ENCODE results near the gene RETREG2. TPM values are rescaled to one million over a fixed set of nuclear protein-coding genes. Genes with fewer than 3 reads are reported as not detected.

RETREG2 gene
- total and polyA plus RNA-seq, 2 experiments from 2014 or later: 13.2 to 41.8 TPM

DNA sequence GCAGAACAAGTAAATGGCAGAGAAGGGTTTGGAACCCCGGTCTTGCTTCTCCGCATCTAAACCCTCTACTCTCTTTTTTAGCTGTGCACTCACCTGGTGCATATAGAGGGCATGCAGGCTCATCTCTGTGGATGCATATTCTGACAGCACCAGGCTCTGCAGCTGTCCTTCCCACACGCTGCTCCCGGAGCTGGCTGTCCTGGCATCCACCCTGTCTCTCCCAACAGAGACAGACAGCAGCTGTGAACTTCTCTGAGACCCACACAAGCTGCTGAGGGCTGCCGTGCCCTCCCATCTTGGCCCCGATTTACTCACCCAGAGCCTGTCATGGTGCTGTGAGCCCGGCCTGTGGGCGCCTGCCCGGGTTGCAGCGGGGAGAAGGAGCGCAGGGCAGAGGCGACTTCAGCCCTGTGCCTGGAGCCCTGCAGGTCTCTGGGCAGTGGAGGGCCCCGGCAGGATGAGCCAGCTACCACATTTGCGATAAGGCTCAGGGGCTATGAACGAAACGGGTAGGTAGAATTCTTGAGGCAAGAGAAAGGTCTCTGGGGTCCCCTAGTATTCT lies 44.0 kb downstream of the RETREG2 start (continued):
- TF ChIP-seq, protein P1, sequence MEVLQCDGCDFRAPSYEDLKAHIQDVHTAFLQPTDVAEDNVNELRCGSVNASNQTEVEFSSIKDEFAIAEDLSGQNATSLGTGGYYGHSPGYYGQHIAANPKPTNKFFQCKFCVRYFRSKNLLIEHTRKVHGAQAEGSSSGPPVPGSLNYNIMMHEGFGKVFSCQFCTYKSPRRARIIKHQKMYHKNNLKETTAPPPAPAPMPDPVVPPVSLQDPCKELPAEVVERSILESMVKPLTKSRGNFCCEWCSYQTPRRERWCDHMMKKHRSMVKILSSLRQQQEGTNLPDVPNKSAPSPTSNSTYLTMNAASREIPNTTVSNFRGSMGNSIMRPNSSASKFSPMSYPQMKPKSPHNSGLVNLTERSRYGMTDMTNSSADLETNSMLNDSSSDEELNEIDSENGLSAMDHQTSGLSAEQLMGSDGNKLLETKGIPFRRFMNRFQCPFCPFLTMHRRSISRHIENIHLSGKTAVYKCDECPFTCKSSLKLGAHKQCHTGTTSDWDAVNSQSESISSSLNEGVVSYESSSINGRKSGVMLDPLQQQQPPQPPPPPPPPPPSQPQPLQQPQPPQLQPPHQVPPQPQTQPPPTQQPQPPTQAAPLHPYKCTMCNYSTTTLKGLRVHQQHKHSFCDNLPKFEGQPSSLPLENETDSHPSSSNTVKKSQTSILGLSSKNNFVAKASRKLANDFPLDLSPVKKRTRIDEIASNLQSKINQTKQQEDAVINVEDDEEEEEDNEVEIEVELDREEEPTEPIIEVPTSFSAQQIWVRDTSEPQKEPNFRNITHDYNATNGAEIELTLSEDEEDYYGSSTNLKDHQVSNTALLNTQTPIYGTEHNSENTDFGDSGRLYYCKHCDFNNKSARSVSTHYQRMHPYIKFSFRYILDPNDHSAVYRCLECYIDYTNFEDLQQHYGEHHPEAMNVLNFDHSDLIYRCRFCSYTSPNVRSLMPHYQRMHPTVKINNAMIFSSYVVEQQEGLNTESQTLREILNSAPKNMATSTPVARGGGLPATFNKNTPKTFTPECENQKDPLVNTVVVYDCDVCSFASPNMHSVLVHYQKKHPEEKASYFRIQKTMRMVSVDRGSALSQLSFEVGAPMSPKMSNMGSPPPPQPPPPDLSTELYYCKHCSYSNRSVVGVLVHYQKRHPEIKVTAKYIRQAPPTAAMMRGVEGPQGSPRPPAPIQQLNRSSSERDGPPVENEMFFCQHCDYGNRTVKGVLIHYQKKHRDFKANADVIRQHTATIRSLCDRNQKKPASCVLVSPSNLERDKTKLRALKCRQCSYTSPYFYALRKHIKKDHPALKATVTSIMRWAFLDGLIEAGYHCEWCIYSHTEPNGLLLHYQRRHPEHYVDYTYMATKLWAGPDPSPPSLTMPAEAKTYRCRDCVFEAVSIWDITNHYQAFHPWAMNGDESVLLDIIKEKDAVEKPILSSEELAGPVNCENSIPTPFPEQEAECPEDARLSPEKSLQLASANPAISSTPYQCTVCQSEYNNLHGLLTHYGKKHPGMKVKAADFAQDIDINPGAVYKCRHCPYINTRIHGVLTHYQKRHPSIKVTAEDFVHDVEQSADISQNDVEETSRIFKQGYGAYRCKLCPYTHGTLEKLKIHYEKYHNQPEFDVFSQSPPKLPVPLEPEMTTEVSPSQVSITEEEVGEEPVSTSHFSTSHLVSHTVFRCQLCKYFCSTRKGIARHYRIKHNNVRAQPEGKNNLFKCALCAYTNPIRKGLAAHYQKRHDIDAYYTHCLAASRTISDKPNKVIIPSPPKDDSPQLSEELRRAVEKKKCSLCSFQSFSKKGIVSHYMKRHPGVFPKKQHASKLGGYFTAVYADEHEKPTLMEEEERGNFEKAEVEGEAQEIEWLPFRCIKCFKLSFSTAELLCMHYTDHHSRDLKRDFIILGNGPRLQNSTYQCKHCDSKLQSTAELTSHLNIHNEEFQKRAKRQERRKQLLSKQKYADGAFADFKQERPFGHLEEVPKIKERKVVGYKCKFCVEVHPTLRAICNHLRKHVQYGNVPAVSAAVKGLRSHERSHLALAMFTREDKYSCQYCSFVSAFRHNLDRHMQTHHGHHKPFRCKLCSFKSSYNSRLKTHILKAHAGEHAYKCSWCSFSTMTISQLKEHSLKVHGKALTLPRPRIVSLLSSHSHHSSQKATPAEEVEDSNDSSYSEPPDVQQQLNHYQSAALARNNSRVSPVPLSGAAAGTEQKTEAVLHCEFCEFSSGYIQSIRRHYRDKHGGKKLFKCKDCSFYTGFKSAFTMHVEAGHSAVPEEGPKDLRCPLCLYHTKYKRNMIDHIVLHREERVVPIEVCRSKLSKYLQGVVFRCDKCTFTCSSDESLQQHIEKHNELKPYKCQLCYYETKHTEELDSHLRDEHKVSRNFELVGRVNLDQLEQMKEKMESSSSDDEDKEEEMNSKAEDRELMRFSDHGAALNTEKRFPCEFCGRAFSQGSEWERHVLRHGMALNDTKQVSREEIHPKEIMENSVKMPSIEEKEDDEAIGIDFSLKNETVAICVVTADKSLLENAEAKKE (CRISPR knock-in tag; IDR thresholded peaks at IDR 0.05): no peak
- TF ChIP-seq, protein P2, sequence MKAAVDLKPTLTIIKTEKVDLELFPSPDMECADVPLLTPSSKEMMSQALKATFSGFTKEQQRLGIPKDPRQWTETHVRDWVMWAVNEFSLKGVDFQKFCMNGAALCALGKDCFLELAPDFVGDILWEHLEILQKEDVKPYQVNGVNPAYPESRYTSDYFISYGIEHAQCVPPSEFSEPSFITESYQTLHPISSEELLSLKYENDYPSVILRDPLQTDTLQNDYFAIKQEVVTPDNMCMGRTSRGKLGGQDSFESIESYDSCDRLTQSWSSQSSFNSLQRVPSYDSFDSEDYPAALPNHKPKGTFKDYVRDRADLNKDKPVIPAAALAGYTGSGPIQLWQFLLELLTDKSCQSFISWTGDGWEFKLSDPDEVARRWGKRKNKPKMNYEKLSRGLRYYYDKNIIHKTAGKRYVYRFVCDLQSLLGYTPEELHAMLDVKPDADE (IDR thresholded peaks at IDR 0.05): no peak

- Histone ChIP-seq H3K36me3 (ENCODE audit: insufficient read depth) (peaks cover 5% of the 10 kb centered on the region; the same call in 1 of the 2 replicates), H3K79me2 (replicated peaks; ENCODE audit: insufficient read depth) (peaks cover 4% of the 10 kb centered on the region; the same call in 1 of the 2 replicates), H3F3A (replicated peaks; ENCODE audit: low read depth) (peaks cover 9% of the 10 kb centered on the region; the same call in 1 of the 2 replicates), H3K27ac (ENCODE audit: low read depth) (no peak overlapping the region), H3K4me3 (no peak overlapping the region), H3K4me2 (no peak overlapping the region), H3K9me2 (ENCODE audit: insufficient read depth) (no peaks in the 10 kb centered on the region), H4K20me1 (replicated peaks; ENCODE audit: insufficient read depth) (no peaks in the 10 kb centered on the region; the same call in 1 of the 2 replicates), H3K27me3 (ENCODE audit: insufficient read depth) (no peaks in the 10 kb centered on the region), H2AFZ (no peak overlapping the region), H3K4me1 (ENCODE audit: insufficient read depth) (peaks cover 11% of the 10 kb centered on the region; the same call in 1 of the 2 replicates)
- Mint-ChIP-seq H3K27me3 (ENCODE audit: insufficient read depth, low read depth, poor library complexity) (peaks cover 9% of the 10 kb centered on the region), H3K4me3 (no peak overlapping the region), H3K9me3 (no peaks in the 10 kb centered on the region), H3K27ac (no peak overlapping the region), H3K4me1 (peaks cover 13% of the 10 kb centered on the region), H3K36me3 (ENCODE audit: low read depth) (peaks cover 42% of the 10 kb centered on the region)
- TF ChIP-seq STAT1 (IDR thresholded peaks at IDR 0.05; ENCODE audit: unreplicated experiment) (no peak), EZH2 (IDR thresholded peaks at IDR 0.05; ENCODE audit: low read depth, unreplicated experiment) (no peak), ZNF331 (CRISPR knock-in tag; IDR thresholded peaks at IDR 0.05; ENCODE audit: low read depth) (no peak), ZNF114 (CRISPR knock-in tag; IDR thresholded peaks at IDR 0.05) (no peak), JUNB (IDR thresholded peaks at IDR 0.05; ENCODE audit: unreplicated experiment) (no peak)
- DNase-seq (ENCODE audit: low spot score): no peak
- ATAC-seq: no peak
Measured at GRCh38 chr2:219223831-219224610, 45.9 kb downstream of the RETREG2 start.

All from GM23338 (cell line).